NB4 (cell line): ENCODE results near the gene JTB.

Experiments used
- DNase-seq: peaks from one replicate; pipeline ENCODE4 v3.0.0; 2010; ENCODE audit warnings: low read depth
- H3K4me3 ChIP-seq: one replicate; pipeline ENCODE4 v1.5.1; 2011; ENCODE audit warnings: mild to moderate bottlenecking, low read depth, low read length, moderate library complexity
- CTCF ChIP-seq: IDR thresholded peaks from one replicate; pipeline ENCODE4 v1.5.1; 2012; ENCODE audit warnings: low read depth, low read length
- MAX ChIP-seq: IDR thresholded peaks from 2 replicates; pipeline ENCODE4 v1.6.1; 2011; ENCODE audit warnings: low read depth, low read length
- MYC ChIP-seq: IDR thresholded peaks from 2 replicates; pipeline ENCODE4 v1.6.1; 2011; ENCODE audit warnings: low read depth, low read length
- POLR2A ChIP-seq: IDR thresholded peaks from 2 replicates; pipeline ENCODE4 v1.6.1; 2011; ENCODE audit warnings: mild to moderate bottlenecking; ENCODE audit not compliant: insufficient read length; ENCODE audit errors: extremely low read depth

JTB gene

GRCh38 chr1:153970346-153970745 is 7.1 kb downstream of the JTB start:
- H3K4me3 ChIP-seq: no peak overlapping the region
- TF ChIP-seq POLR2A (no peak), MAX (no peak), CTCF (no peak), MYC (no peak)
- DNase-seq: no peak

GRCh38 chr1:153968972-153969371 is 8.5 kb downstream of the JTB start:
- no peak for DNase-seq
- TF ChIP-seq POLR2A: no peak
- TF ChIP-seq CTCF: no peak
- TF ChIP-seq MYC: no peak
- no peak for TF ChIP-seq MAX
- no peak overlapping the region for H3K4me3 ChIP-seq

GRCh38 chr1:153968408-153968807 is 9.1 kb downstream of the JTB start:
- no peak for TF ChIP-seq POLR2A
- TF ChIP-seq CTCF: no peak
- no peak for TF ChIP-seq MAX
- TF ChIP-seq MYC: no peak
- DNase-seq: no peak
- peak overlapping the region; percentile 94 for H3K4me3 ChIP-seq

- H3K4me3 ChIP-seq: peak overlapping the region; percentile 94
- TF ChIP-seq POLR2A (no peak), MAX (no peak), MYC (no peak), CTCF (no peak)
- no peak for DNase-seq
Observed at GRCh38 chr1:153968000-153968363, 9.5 kb downstream of the JTB start.

- peak; percentile 99 for DNase-seq
- TF ChIP-seq CTCF (peak; percentile 16), MYC (peak; percentile 87), MAX (peak; percentile 93), POLR2A (peak; percentile 64)
- H3K4me3 ChIP-seq: peak within 1 kb of the TSS; percentile 94
Observed at GRCh38 chr1:153967107-153967999, 10.1 kb downstream of the JTB start, which contains the start of gene CREB3L4. Gene CREB3L4, plus strand, starts transcription at chr1:153967902. Its CDS starts 624 bp downstream, at chr1:153968526.
